NB4 (cell line): Measurements from ENCODE around the gene MCC.

Experiments used
- DNase-seq: peaks from one replicate; pipeline ENCODE4 v3.0.0; 2010; ENCODE audit warnings: low read depth
- H3K4me3 ChIP-seq: one replicate; pipeline ENCODE4 v1.5.1; 2011; ENCODE audit warnings: mild to moderate bottlenecking, low read depth, low read length, moderate library complexity
- MYC ChIP-seq: IDR thresholded peaks from 2 replicates; pipeline ENCODE4 v1.6.1; 2011; ENCODE audit warnings: low read depth, low read length
- POLR2A ChIP-seq: IDR thresholded peaks from 2 replicates; pipeline ENCODE4 v1.6.1; 2011; ENCODE audit warnings: mild to moderate bottlenecking; ENCODE audit not compliant: insufficient read length; ENCODE audit errors: extremely low read depth
- TF ChIP-seq, protein P1 (sequence below): IDR thresholded peaks from 2 replicates; pipeline ENCODE4 v1.6.1; 2011; ENCODE audit warnings: low read depth, low read length
- TF ChIP-seq, protein P2 (sequence below): IDR thresholded peaks from one replicate; pipeline ENCODE4 v1.5.1; 2012; ENCODE audit warnings: low read depth, low read length

MCC gene

DNA sequence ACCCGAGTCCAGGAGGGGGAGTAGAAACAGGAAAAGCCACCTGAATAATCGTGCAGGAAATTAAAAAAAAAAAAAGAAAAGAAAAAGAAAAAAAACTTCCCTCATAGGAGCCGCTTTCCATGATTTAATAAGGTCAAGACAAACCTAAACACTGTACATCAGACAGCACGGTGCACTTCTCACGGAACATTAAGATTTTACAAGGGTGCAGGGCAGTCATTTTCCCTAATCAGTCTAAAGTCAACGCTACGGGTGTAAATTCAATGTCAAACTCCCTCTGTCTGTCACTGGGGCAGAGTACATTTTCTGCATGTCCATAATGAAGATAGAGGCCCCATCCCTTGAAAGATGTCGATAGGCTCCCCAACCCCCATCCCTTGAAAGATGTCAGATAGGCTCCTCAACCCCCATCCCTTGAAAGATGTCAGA is 193.1 kb downstream of the MCC start:
- TF ChIP-seq, protein P1, sequence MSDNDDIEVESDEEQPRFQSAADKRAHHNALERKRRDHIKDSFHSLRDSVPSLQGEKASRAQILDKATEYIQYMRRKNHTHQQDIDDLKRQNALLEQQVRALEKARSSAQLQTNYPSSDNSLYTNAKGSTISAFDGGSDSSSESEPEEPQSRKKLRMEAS: no peak
- TF ChIP-seq, protein P2, sequence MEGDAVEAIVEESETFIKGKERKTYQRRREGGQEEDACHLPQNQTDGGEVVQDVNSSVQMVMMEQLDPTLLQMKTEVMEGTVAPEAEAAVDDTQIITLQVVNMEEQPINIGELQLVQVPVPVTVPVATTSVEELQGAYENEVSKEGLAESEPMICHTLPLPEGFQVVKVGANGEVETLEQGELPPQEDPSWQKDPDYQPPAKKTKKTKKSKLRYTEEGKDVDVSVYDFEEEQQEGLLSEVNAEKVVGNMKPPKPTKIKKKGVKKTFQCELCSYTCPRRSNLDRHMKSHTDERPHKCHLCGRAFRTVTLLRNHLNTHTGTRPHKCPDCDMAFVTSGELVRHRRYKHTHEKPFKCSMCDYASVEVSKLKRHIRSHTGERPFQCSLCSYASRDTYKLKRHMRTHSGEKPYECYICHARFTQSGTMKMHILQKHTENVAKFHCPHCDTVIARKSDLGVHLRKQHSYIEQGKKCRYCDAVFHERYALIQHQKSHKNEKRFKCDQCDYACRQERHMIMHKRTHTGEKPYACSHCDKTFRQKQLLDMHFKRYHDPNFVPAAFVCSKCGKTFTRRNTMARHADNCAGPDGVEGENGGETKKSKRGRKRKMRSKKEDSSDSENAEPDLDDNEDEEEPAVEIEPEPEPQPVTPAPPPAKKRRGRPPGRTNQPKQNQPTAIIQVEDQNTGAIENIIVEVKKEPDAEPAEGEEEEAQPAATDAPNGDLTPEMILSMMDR: no peak
- TF ChIP-seq POLR2A (no peak), MYC (no peak)
- H3K4me3 ChIP-seq: no peak overlapping the region
- DNase-seq: no peak

DNA sequence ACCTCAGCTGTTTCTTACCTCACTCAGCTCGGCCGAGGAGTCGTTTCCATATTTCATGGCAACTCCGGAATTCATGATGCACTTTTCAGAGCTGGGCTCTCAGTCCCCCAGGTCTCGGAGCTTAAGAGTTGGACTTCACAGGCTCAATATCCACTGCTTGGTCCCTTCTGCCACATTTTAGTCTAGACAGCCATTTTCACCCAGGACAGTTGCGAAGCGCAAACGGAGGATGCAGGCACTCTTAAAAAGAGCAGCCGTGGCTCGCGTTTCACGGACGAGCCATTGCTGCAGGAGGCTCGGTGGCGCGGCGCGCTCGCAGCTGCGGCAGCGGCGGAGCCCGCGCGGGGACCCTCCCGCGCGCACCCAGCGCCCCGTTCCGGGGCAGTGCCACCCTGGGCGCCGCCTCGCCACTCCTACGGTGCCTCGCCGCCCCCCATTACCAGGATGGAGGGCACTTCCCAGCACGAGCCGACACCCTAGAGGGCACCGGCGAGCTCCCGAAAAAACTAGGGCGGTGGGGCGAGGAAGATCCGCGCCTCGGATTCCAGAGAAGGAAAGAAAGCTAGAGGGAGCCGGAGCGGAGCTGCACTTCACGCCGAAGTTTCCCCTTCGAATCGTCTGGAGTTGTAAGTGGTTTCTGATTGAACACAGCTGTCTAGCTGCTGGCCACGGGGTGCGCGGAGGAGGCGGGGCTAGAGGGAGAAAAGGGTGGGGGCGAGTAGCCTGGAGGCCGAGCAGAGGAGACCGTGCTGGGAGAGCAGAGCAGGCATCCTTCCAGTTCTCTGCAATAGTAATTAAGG is 193.7 kb downstream of the MCC start:
- peak overlapping the region; percentile 21 for H3K4me3 ChIP-seq
- TF ChIP-seq, protein P1: no peak
- no peak for TF ChIP-seq POLR2A
- TF ChIP-seq, protein P2: no peak
- no peak for TF ChIP-seq MYC
- peak; percentile 40 for DNase-seq

DNA sequence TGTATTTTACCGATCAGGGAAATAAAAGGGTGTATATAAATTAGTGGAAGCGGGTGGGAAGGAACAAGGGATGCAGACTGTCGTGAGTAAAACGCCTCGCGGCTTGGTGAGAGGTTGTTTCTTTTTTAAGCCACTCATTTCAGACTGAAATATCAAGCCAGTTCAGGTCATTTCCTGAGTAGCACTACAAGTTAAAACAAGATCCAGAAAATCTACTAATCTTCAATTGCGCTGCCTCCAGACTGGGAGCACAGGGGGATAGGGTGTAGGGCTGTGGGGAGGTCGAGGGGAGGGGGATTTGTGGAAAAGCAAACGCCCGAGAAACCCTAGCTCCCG is 194.3 kb downstream of the MCC start:
- no peak for TF ChIP-seq MYC
- no peak for TF ChIP-seq POLR2A
- TF ChIP-seq, protein P2: no peak
- TF ChIP-seq, protein P1: no peak
- peak overlapping the region; percentile 21 for H3K4me3 ChIP-seq
- no peak for DNase-seq

DNA sequence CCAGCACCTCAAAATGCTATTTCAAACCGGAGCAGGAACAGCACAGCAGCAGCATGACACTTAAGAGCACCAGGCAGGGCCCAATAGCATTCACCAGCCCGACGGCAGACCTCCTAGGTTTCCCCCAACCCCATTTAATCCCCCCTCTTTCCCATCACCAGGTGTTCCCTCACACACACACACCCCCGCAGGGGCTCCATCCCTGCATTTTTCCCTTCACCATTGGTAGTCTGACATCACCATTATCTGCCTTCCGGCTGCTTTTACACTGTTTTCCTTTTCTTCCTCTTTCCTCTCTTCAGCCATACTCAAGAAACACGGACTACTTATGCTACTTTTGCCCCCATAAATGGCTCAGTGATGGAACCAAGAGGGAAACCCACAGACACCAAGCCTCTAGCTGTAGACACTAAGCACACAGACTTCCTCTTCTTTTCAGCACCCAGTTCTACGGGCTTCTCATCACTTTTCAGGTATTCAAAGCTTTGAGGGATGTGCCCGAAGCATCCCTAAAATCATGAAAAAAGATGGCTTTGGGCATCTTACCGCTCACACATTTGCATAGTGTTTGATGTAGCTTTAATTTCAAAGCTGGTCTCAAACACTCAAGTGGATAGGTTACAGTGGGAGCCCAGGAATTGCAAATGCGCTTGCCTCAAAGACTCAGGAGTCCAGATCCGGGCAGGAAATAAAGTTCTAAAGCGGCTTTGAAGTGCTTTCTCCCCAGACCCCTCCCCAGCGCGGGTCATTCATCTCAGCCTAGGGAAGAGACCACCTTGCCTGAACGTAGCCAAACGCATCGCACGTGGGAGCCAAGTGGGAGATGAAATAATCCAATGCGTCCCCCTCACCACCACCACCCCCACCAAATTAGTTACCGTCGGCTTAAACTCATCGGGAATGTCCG is 194.9 kb downstream of the MCC start:
- DNase-seq: peak; percentile 8
- H3K4me3 ChIP-seq: no peak overlapping the region
- TF ChIP-seq, protein P2: no peak
- TF ChIP-seq POLR2A: no peak
- no peak for TF ChIP-seq MYC
- TF ChIP-seq, protein P1: no peak

DNA sequence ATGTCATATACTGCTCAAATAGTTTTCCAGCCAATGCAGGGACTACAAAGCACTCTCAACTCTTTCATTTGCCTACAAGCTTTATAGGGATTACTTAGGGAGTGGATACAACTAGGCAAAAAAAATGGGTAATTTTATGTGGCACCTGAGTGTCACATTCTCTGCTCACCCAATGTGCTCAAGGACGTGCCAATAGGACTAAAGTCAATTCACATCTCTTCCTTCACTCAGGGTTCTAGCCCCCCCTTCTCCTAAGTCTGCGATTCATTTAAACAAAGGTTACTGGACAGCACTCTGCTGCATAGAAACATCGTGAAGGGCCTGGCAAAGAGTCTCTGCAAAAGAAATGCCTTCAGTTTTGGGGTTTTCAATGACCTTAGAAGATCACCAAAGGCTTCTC is 195.8 kb downstream of the MCC start:
- TF ChIP-seq MYC: no peak
- TF ChIP-seq, protein P2: no peak
- TF ChIP-seq POLR2A: no peak
- TF ChIP-seq, protein P1: no peak
- no peak for DNase-seq
- no peak overlapping the region for H3K4me3 ChIP-seq
